ENCODE results near the gene ASCL5. TPM values are rescaled to one million over a fixed set of nuclear protein-coding genes. Genes with fewer than 3 reads are reported as not detected.

The ASCL5 gene
- total and polyA plus RNA-seq, 2 of the 13 experiments (the other 11 are each of a cell fraction or from before 2014, with no cell fraction given) = not detected

GRCh38 chr1:201153474-201154388 lies 26.7 kb upstream of the ASCL5 start (continued):
- TF ChIP-seq FUBP1 (CRISPR knock-in tag; IDR thresholded peaks at IDR 0.05; ENCODE audit: borderline replicate concordance) = no peak
- TF ChIP-seq RBFOX2 (IDR thresholded peaks at IDR 0.05; ENCODE audit: low read depth, low read length) = peak; percentile 73
- TF ChIP-seq ZNF776 (CRISPR knock-in tag; IDR thresholded peaks at IDR 0.05) = no peak
- TF ChIP-seq ZSCAN22 (CRISPR knock-in tag; IDR thresholded peaks at IDR 0.05) = no peak
- no peak; the same call in 1 of the 2 replicates for TF ChIP-seq MTA1 (CRISPR knock-in tag; IDR thresholded peaks at IDR 0.05; ENCODE audit: borderline replicate concordance)
- TF ChIP-seq ZNF441 (CRISPR knock-in tag; IDR thresholded peaks at IDR 0.05; ENCODE audit: borderline replicate concordance) = no peak
- TF ChIP-seq ATF7 (IDR thresholded peaks at IDR 0.05) = no peak
- TF ChIP-seq ATF7 (CRISPR knock-in tag; IDR thresholded peaks at IDR 0.05) = no peak
- TF ChIP-seq ZNF281 (CRISPR knock-in tag; IDR thresholded peaks at IDR 0.05; ENCODE audit: borderline replicate concordance) = no peak
- TF ChIP-seq ZNF343 (CRISPR knock-in tag; IDR thresholded peaks at IDR 0.05) = no peak
- TF ChIP-seq FOXC1 (CRISPR knock-in tag; IDR thresholded peaks at IDR 0.05; ENCODE audit: borderline replicate concordance) = no peak
- TF ChIP-seq NR1H2 (CRISPR knock-in tag; IDR thresholded peaks at IDR 0.05; ENCODE audit: borderline replicate concordance, low read depth) = no peak
- no peak for TF ChIP-seq ZNF513 (CRISPR knock-in tag; conservative IDR thresholded peaks at IDR 0.05)
- 0 out of 2 replicates have a peak, but pooled peaks have one; percentile 7 for TF ChIP-seq HNF1B (CRISPR knock-in tag; IDR thresholded peaks at IDR 0.05)
- no peak for TF ChIP-seq RELA (CRISPR knock-in tag; IDR thresholded peaks at IDR 0.05)
- TF ChIP-seq KDM2A (CRISPR knock-in tag; IDR thresholded peaks at IDR 0.05; ENCODE audit: borderline replicate concordance, low read depth) = 0 out of 2 replicates have a peak, but pooled peaks have one; percentile 37
- no peak for TF ChIP-seq ZNF547 (CRISPR knock-in tag; IDR thresholded peaks at IDR 0.05)
- TF ChIP-seq EED (CRISPR knock-in tag; IDR thresholded peaks at IDR 0.05) = no peak
